HG03139 (cell line): ENCODE results near the gene CXCR6.
"Not testable (repeated sequence)": the region's sequence is repeated elsewhere in the genome, so short reads cannot be mapped to it uniquely, and the experiment has no call there.

Experiments
- ATAC-seq: cut with Tn5 transposase; IDR thresholded peaks from one replicate; pipeline ENCODE4 v1.9.1; 2021; ENCODE audit not compliant: unreplicated experiment

CXCR6 gene

GRCh38 chr3:45986303-45986982 is 43.2 kb downstream of the CXCR6 start:
- no peak for ATAC-seq

- ATAC-seq = no peak
Measured at GRCh38 chr3:45987368-45988291, 44.4 kb downstream of the CXCR6 start.

DNA sequence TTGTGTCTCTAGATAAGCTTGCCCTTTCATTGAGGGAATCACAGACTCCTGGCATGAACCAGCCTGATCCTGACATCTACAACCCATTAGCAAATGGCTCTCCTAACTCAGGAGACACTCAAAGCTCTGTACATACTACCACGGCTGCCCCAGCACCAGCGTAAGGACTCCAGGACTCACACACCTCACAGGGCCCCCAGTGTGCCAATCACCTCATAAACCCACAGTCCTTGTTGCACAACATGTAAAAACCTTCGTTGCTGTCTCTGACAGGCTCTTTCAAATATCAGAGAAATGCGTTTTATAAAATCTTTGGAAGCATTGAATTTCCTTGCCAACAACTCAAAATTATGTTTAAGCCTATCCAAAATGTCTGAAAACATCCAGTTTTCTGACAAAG is 45.1 kb downstream of the CXCR6 start:
- ATAC-seq = no peak

DNA sequence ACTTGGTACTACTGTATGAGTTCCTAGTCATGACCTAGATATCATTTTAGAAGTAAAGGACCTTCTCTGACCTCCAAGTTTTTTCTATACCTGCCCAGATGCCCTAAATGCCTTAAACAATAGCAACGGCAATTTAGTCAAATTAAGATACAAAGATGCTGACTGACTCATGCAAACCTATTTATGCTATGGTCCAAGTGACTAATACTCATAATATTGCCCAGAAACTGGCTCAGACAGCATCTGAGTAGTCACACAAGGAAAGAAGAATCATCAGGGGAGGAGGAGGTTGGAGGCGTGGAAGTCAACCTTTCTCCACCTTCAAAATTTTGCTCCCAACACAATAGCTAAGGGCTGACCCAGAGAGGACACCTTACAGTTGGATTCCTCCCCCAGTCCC is 45.5 kb downstream of the CXCR6 start:
- ATAC-seq = no peak

DNA sequence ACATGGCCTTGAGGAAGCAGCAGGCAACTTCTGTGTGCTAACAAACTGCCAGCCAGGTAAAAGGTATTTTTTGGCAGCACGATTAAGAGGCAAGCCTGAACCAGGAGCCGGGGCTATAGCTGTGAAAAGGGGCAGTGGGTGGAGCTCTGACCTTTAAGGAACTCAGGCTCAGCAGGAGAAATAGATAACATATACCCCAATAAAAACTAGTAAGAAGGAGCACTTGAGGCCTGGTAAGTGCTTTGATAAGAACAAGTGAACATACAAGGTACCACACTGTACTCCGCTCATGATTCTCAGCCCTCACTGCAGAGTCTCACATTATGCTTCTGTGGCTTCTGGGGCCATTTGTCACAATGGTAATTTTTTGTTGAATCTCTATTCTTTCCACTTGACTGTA is 46.9 kb downstream of the CXCR6 start:
- no peak for ATAC-seq

DNA sequence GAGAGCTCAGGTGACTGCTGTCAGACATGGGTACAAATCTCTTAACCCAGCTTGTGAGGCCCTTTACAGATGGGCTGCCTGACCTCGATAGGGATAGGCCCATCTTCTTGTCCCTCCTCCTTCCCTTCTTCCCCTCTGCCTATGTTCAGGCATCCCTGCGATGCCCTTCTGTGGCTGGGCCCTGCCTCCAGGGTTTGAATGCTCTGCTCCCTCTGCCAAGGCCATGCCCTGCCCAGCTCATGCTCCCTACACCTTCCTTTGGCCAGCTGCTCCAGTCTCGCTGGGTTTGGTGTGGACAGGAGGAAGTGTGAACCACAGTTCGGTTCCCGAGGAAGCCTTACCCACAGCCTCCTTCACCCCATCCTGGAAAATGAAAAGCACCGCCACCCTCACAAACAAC is 48.1 kb downstream of the CXCR6 start:
- no peak for ATAC-seq

GRCh38 chr3:45992133-45992729 is 49.0 kb downstream of the CXCR6 start:
- no peak for ATAC-seq

GRCh38 chr3:45992821-45993221 is 49.6 kb downstream of the CXCR6 start:
- ATAC-seq = no peak

GRCh38 chr3:45993421-45994027 is 50.3 kb downstream of the CXCR6 start:
- ATAC-seq = no peak

- ATAC-seq = peak; percentile 8
Measured at GRCh38 chr3:45994419-45995235, 51.4 kb downstream of the CXCR6 start.

DNA sequence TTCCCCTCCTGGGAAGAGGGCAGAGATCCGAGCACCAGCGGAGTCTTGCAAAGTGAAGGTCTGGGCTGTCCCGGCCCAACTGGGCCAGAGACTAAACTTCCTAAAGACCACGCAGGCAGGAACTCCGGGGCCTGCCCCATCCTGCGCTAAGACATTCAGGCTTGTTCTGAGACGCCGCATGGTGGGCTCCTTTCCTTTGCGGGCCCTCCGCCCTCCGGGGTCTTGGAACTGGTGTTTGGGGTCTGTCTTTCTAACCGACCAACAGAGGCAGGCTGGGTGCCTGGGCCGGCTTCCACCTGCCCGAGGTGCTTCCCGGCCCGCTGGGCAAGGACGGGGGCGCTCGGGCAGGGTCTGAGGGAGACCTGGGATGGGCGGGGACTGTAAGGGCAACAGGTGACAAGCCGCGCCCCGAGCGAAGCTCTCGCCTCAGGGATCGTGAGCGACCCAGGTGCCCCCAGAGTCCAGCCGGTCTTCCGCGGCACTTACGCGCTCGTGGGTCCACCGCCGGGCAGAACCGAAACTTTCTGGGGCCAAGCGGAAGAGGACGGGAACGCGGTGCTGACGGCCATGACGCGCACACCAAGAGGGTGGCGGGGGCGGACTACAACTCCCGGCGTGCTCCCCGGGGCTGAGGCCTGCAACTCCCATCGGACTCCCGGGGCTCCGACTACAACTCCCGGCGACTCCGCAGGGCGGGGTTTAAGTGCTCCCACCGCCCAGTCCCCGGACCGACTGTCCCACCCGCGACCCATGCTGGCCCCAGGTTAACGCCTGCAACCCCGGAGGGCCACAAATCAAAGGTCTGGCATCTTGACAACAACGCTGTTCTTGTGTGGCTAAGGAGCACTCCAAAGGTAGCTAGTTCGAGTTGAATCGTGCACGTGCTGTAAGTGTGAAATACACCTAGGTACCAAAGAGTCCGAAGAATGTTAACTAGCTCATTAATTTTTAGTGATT is 52.2 kb downstream of the CXCR6 start, which contains the start of gene FYCO1:
Gene FYCO1, minus strand, starts transcription at position 589 of the 957 bp plus-strand sequence. CDS start 10,914 bp downstream, outside the sequence.
- ATAC-seq = peak; percentile 71

DNA sequence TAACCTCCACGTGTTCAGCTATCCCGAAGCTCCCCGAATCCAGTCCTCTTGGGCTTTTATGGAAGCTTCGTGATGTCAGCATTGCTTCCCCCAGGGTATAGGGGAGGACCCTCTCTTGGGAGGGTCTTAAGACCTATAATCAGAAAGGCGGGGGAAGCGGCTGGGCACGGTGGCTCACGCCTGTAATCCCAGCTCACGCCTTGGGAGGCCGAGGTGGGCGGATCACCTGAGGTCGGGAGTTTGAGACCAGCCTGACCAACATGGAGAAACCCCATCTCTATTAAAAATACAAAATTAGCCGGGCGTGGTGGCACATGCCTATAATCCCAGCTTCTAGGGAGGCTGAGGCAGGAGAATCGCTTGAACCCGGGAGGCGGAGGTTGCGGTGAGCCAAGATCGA is 54.2 kb downstream of the CXCR6 start:
- ATAC-seq = not testable (repeated sequence)

- no peak for ATAC-seq
Measured at GRCh38 chr3:45997942-45998341, 54.7 kb downstream of the CXCR6 start.
